ENCODE results near the gene OLA1. TPM values are rescaled to one million over a fixed set of nuclear protein-coding genes. Genes with fewer than 3 reads are reported as not detected.

OLA1 gene
- total and polyA plus RNA-seq, 2 of the 13 experiments (the other 11 are each of a cell fraction or from before 2014, with no cell fraction given) = 153 to 241 TPM

GRCh38 chr2:174172802-174173355 is 75.5 kb downstream of the OLA1 start:
- no peak for DNase-seq (ENCODE audit: low spot score)
- Histone ChIP-seq H3K4me3 (replicated peaks in 1 of 3; ENCODE audit: insufficient read depth in 1 of 3, low read depth in 2 of 3, low read length in 3 of 3) (no peak overlapping the region), H3K79me2 (ENCODE audit: insufficient read depth, low read length) (peaks cover 74% of the 10 kb centered on the region), H3K36me3 (replicated peaks in 1 of 2; ENCODE audit: control insufficient read depth in 1 of 2, insufficient read depth in 2 of 2, low read length in 2 of 2) (0 out of 5 replicates have a peak, but pooled peaks cover 3 to 6% of the 10 kb centered on the region in 2 experiments), H3K9ac (ENCODE audit: insufficient read depth, low read depth, low read length) (no peak overlapping the region), H3K27me3 (ENCODE audit: control insufficient read depth in 1 of 2, insufficient read depth in 2 of 2, low read length in 2 of 2) (no peaks in the 10 kb centered on the region), H2AFZ (ENCODE audit: low read length) (no peak overlapping the region), H4K20me1 (ENCODE audit: insufficient read depth, low read length) (peaks cover 9% of the 10 kb centered on the region; the same call in 1 of the 2 replicates), H3K4me2 (ENCODE audit: low read depth, low read length) (no peak overlapping the region), H3K9me3 (ENCODE audit: low read length) (peaks cover 26% of the 10 kb centered on the region), H3K27ac (ENCODE audit: extremely low read length, insufficient read depth, low read length) (no peak overlapping the region), H3K4me1 (ENCODE audit: insufficient read depth, low read length) (0 out of 2 replicates have a peak, but pooled peaks cover 15% of the 10 kb centered on the region)
- no TSS peak for BruUV-seq (replicated peaks)
- no peak for FAIRE-seq
- in situ Hi-C loops (cut with HindIII; ENCODE audit: extremely low pct_ligation_motif_present, low pct_unique_long_range_greater_than_20kb) = no loop called here
- intact Hi-C loops (cut with micrococcal nuclease; ENCODE audit: unreplicated experiment) = no loop called here
- POLR2A ChIA-PET = no interaction called here
- no peak for ATAC-seq
- TF ChIP-seq ZNF142 (CRISPR knock-in tag; IDR thresholded peaks at IDR 0.05) = no peak
- TF ChIP-seq KLF13 (CRISPR knock-in tag; IDR thresholded peaks at IDR 0.05) = no peak
- TF ChIP-seq, protein P1, sequence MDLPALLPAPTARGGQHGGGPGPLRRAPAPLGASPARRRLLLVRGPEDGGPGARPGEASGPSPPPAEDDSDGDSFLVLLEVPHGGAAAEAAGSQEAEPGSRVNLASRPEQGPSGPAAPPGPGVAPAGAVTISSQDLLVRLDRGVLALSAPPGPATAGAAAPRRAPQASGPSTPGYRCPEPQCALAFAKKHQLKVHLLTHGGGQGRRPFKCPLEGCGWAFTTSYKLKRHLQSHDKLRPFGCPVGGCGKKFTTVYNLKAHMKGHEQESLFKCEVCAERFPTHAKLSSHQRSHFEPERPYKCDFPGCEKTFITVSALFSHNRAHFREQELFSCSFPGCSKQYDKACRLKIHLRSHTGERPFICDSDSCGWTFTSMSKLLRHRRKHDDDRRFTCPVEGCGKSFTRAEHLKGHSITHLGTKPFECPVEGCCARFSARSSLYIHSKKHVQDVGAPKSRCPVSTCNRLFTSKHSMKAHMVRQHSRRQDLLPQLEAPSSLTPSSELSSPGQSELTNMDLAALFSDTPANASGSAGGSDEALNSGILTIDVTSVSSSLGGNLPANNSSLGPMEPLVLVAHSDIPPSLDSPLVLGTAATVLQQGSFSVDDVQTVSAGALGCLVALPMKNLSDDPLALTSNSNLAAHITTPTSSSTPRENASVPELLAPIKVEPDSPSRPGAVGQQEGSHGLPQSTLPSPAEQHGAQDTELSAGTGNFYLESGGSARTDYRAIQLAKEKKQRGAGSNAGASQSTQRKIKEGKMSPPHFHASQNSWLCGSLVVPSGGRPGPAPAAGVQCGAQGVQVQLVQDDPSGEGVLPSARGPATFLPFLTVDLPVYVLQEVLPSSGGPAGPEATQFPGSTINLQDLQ (CRISPR knock-in tag; IDR thresholded peaks at IDR 0.05) = no peak
- TF ChIP-seq ZNF530 (CRISPR knock-in tag; IDR thresholded peaks at IDR 0.05; ENCODE audit: low read depth) = no peak
- TF ChIP-seq SETDB1 (CRISPR knock-in tag; IDR thresholded peaks at IDR 0.05; ENCODE audit: borderline replicate concordance) = no peak
- no peak for TF ChIP-seq REXO4 (CRISPR knock-in tag; IDR thresholded peaks at IDR 0.05; ENCODE audit: borderline replicate concordance)
- CTCF ChIA-PET (ENCODE audit: low intra/inter-chr PET ratio, low total read pairs) = no interaction called here
- 92% methylated on average over 5 of the region's 5 CpGs for WGBS (ENCODE audit: low lambda C conversion rate)

All from HepG2 (cell line).